ENCODE data around the gene EBNA1BP2.

GRCh38 chr1:43128816-43129215, 43.3 kb downstream of the EBNA1BP2 start:
- TF ChIP-seq EZH2 (IDR thresholded peaks at IDR 0.05; ENCODE audit: borderline replicate concordance, low read length) (no peak), CTCF (conservative IDR thresholded peaks at IDR 0.05 in 1 of 2, IDR thresholded peaks at IDR 0.05 in 1 of 2; ENCODE audit: extremely low read depth in 1 of 2, insufficient read depth in 1 of 2, low read depth in 1 of 2, low read length in 2 of 2) (no peak)
